ENCODE data around the gene EPM2A.
A peak's percentile ranks its signal among the peaks of the same experiment; 100 is the strongest.

EPM2A gene

DNA sequence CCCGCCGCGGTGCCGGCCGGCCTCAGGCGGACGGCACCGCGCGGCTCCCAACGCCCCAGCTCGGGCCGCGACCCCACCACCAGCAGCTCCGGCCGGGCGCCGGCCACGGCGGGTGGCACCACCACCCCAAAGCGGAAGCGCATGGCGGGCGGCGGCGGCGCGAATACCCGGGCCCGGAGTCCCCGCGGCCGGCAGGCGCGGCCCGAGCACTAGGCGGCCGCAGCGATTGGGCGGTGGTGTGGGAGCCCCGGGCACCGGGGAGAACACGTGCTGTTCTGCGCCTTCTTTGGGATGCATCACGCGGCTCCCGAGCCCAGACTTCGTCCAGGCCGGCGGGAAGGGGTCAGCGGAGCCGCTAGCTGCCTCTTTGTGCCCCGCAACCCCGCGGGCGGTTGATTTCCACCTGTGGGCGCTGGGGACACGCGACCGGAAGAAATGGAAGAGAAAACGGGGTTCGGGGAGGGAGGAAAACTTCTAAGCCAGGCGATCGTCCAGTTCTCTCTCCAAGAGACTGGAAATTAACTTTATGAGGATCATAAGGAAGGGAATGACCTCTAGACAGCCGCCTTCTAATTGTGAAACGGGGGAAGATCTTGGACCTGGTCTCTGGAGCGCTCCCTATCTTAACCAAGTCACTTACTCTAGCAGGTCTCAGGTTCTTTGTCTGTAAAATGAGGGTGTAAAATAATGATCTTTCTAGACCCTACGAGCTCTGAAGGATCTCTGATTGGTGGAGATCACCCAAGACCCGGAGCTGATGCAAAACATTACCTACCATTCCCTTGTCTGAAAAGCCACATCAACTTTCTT, at the start of gene EPM2A:
Gene EPM2A (minus strand): TSS at position 165 of the 810 bp plus-strand sequence. CDS start 22 bp downstream, at position 143.
- peak within 1 kb of the TSS; percentile 69 for H3K4me3 ChIP-seq (ENCODE audit: low read depth, low read length)
- TF ChIP-seq CTCF (IDR thresholded peaks at IDR 0.05; ENCODE audit: borderline replicate concordance, insufficient read depth, low read depth, low read length), result no peak

DNA sequence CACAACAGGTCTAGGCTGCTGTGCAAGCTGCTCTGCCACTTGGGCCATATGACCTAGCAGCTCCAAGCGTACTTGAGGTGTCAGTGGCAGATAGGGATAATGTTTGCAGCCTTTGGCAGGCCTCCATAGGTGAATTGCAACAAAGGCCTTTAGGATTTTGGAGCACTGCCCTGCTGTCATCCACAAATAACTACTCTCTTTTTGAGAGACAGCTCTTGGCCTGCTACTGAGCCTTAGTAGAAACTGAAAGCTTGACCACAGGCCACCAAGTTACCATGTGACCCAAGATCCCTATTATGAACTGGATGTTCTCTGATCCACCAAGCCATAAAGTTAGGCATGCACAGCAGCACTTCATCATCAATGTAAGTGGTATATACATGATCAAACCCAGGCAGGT, 49.4 kb upstream of the EPM2A start:
- H3K4me3 ChIP-seq (ENCODE audit: low read depth, low read length), result no peak overlapping the region
- TF ChIP-seq CTCF (IDR thresholded peaks at IDR 0.05; ENCODE audit: borderline replicate concordance, insufficient read depth, low read depth, low read length), result no peak

GRCh38 chr6:145783796-145784195, 48.5 kb upstream of the EPM2A start:
- TF ChIP-seq CTCF (IDR thresholded peaks at IDR 0.05; ENCODE audit: borderline replicate concordance, insufficient read depth, low read depth, low read length), result no peak
- H3K4me3 ChIP-seq (ENCODE audit: low read depth, low read length), result no peak overlapping the region

DNA sequence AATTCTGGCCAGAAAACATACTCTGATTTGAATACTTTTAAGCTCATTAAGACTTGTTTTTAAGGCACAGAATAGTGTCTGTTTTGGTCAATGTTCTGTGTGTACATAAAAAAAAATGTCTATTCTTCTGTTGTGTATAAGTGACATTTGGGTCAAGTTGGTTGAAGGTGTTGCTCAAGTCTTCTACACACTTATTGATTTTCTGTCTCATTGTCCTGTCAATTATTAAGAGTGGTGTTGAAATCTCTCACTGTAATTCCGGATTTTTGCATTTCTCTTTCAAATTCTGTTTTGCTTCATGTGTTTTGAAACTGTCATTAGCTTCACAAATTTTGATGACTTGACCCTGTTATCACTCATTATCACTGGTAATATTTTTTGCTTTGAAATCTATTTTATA, 37.5 kb upstream of the EPM2A start:
- H3K4me3 ChIP-seq (ENCODE audit: low read depth, low read length), result no peak overlapping the region
- no peak for TF ChIP-seq CTCF (IDR thresholded peaks at IDR 0.05; ENCODE audit: borderline replicate concordance, insufficient read depth, low read depth, low read length)

DNA sequence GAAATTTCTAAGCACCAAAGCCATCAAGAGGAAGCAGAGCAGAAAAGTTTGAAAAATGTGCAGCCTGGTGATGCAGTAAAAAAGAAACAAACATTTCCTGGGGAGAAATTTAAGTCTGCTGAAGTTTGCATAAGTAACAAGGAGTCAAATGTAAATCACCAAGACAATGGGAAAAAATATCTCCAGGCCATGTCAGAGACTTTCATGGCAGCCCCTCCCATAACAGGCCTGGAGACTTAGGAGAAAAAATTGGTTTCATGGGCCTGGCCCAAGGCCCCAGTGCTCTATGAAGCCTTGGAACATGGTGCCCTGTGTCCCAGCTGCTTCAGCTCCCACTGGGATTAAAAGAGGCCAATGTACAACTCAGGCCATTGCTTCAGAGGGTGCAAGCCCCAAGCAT, 30.1 kb upstream of the EPM2A start:
- no peak for TF ChIP-seq CTCF (IDR thresholded peaks at IDR 0.05; ENCODE audit: borderline replicate concordance, insufficient read depth, low read depth, low read length)
- H3K4me3 ChIP-seq (ENCODE audit: low read depth, low read length), result no peak overlapping the region

GRCh38 chr6:145763742-145764141, 28.4 kb upstream of the EPM2A start:
- no peak overlapping the region for H3K4me3 ChIP-seq (ENCODE audit: low read depth, low read length)
- TF ChIP-seq CTCF (IDR thresholded peaks at IDR 0.05; ENCODE audit: borderline replicate concordance, insufficient read depth, low read depth, low read length), result no peak

DNA sequence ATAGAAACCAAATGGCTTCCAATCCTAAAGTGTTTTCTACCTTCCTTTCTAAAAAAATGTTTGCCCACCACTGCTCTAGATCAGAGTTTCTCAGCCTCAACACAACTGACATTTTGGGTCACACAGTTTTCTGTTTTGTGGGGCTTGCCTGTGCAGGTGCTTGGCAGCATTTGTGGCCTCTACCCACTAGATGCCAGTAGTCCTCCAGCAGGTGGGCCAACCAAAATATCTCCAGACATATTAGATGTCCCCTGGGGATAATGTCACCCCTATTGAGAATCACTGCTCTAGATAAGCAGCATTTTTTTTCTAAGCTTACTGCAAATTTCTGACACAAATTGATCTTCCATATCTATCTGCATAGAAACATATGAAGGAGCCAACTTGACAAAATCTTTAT, 26.3 kb upstream of the EPM2A start:
- H3K4me3 ChIP-seq (ENCODE audit: low read depth, low read length), result no peak overlapping the region
- peak; percentile 21; the same call in 1 of the 2 replicates for TF ChIP-seq CTCF (IDR thresholded peaks at IDR 0.05; ENCODE audit: borderline replicate concordance, insufficient read depth, low read depth, low read length)
